Epithelial cell of esophagus (primary cell): Measurements from ENCODE around the gene MPV17.
A peak's percentile ranks its signal among the peaks of the same experiment; 100 is the strongest.

Source experiments
- DNase-seq: peaks from one replicate; pipeline ENCODE4 v3.0.0; 2010; ENCODE audit warnings: low read depth
- H3K4me3 ChIP-seq: 2 replicates; pipeline ENCODE4 v1.5.1; 2011; ENCODE audit warnings: mild to moderate bottlenecking, low read length, control low read depth
- TF ChIP-seq, protein P1 (sequence below): IDR thresholded peaks from 2 replicates; pipeline ENCODE4 v1.5.1; 2011; ENCODE audit warnings: low read depth, mild to moderate bottlenecking, low read length, control low read depth, inconsistent platforms; ENCODE audit not compliant: insufficient read depth; ENCODE audit errors: missing control alignments

The MPV17 gene

DNA sequence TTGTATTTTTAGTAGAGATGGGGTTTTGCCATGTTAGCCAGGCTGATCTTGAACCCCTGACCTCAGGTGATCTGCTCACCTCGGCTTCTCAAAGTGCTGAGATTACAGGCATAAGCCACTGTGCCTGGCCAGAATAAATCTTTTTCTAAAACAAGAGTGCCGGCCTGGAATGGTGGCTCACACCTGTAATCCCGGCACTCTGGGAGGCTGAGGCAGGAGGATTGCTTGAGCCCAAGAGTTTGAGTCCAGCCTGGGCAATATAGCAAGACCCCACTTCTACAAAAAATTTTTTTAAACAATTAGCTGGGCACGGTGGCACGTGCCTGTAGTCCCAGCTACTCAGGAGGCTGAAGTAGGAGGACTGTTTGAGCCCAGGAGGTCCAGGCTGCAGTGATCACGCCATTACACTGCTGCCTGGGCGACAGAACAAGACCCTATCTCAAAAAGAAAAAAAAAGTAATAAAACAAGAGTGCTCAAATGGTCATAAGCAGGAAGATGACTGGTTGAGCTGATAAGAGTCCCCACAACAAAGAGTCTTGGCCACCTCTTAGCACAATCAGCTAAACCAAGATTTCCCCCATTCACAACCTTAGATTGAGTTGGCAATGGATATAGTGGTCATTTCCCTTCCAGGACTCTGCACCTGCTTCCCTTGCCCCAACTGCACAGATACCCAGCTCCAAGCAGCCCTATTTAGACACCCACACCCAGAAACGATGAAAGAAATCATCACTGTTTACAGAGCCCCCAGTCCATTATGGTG is 8.8 kb downstream of the MPV17 start:
- DNase-seq, result no peak
- no peak overlapping the region for H3K4me3 ChIP-seq

DNA sequence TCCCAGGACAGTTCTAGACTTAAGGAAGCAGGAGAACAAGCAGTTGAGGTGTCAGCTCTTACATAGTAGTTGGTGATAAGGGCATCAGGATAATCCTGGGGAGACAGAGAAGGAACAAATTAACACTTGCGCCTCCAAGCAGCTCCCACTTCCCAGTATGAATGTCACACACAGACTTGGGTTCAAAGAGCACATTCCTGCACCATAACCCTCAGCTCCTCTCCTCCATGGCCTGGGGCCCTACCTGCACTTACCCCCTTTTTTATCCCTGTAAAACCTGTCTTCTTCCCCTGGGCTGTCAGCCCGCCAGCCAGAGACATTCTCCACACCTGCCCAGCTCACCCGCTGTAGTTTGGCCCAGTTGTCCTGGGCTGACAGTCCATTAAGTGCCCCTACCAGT is 10.7 kb downstream of the MPV17 start:
- TF ChIP-seq, protein P1, sequence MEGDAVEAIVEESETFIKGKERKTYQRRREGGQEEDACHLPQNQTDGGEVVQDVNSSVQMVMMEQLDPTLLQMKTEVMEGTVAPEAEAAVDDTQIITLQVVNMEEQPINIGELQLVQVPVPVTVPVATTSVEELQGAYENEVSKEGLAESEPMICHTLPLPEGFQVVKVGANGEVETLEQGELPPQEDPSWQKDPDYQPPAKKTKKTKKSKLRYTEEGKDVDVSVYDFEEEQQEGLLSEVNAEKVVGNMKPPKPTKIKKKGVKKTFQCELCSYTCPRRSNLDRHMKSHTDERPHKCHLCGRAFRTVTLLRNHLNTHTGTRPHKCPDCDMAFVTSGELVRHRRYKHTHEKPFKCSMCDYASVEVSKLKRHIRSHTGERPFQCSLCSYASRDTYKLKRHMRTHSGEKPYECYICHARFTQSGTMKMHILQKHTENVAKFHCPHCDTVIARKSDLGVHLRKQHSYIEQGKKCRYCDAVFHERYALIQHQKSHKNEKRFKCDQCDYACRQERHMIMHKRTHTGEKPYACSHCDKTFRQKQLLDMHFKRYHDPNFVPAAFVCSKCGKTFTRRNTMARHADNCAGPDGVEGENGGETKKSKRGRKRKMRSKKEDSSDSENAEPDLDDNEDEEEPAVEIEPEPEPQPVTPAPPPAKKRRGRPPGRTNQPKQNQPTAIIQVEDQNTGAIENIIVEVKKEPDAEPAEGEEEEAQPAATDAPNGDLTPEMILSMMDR, result no peak
- no peak overlapping the region for H3K4me3 ChIP-seq
- no peak for DNase-seq

More for the DNA sequence above, 8.8 kb downstream of the MPV17 start:
- TF ChIP-seq, protein P1, result no peak

DNA sequence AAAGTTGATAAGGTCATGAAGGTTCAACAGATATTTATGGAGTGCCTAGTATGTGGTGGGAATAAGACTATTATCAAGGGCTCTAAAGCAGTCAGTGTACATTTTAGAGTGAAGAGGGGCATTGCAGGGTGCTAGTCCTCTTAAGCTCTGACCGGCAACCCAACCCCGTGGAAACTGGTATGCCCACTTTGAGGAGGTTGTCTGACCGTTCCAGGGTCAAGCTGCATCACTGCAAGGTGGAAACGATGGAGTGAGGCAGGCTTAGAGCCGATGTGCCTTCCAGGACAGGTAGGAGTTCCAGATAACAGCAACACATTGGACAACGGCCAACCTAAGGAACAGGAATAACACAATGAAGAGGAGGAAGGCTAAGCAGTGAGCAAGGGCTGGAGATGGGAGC is 13.2 kb downstream of the MPV17 start:
- no peak overlapping the region for H3K4me3 ChIP-seq
- DNase-seq, result no peak
- TF ChIP-seq, protein P1, result no peak

DNA sequence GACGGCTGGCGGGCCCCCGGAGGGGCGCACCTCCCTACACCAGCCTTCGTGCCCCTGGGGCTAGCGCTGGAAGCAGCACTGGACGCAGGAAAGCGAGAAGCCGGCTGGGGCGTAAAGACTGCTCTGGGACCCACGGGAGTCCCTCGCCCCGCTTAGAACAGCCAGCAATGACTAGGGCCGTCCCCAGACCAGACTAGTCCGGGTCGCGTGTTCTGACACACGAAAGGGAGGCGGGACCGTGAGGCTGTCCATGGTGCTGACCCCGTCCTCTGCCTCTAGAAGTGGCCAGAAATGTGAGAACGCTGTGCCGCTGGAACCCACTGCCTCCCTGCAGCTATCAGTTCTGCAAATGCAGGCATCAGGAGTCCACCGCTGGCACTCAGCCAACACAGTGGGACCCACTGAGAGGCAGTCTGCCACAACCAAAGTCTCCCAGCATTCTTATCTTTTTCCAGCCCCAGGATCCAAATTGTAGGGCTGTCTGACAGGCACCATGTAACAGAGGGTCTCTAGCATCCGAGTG is 14.5 kb downstream of the MPV17 start, which contains the start of gene UCN:
UCN (minus strand) TSS at position 87 of the 523 bp plus-strand sequence. CDS start 550 bp downstream, outside the sequence.
- TF ChIP-seq, protein P1, result no peak
- no peak within 1 kb of the TSS for H3K4me3 ChIP-seq
- DNase-seq, result peak; percentile 65

DNA sequence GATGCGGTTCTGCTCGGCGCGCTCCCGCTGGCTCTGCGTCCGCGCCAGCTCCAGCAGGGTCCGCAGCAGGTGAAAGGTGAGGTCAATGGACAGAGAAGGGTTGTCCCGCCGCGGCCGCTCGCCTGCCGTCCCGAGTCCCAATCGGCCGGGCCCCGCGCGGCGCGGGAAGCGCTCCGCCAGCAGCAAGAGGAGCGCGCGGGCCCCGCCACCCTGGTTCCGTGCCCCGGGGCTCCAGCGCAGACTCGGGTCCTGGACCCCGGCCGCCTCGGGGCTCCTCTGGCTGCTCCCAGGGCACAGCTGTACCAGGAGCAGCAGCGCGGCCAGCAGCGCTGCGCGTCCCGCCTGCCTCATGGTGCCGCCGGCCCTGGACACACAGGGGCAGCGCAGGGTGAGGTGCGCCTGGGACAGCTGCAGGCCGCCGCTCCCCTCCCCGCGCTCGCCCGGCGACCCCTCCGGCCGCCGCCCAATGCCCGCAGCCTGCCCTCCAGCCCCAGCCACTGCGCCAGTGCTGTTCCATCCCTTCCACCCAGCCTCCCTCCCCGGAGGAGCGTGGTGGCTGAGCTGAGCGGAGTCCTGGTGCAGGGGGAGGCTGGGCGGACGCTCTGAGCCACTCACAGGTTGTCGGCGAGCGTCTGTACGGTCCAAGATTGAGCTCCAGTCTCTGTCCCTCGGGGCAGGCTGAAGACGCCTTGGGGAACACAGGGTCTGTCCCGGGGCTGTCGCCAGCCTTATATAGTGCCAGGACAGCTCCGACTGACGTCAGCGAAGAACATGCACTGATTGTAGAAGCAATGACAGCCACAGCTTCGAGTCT is 15.1 kb downstream of the MPV17 start:
- DNase-seq, result no peak
- TF ChIP-seq, protein P1, result no peak
- H3K4me3 ChIP-seq, result no peak overlapping the region

DNA sequence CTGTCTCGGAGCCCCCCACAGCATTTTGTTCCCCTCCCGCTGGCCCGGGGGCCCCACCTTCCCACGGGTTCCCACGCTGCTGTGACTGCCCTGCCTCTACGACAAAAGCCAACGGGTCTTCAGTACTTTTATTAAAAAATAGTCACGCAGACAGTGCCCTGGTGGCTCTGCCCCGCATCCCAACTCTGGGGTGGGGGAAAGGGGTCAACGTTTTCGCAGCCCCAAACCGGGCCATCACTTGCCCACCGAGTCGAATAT is 15.7 kb downstream of the MPV17 start:
- no peak for DNase-seq
- TF ChIP-seq, protein P1, result no peak
- H3K4me3 ChIP-seq, result no peak overlapping the region
